Thoracic aorta (tissue), 2 donors: ENCODE measurements around the gene OR6J1. TPM values are rescaled to one million over a fixed set of nuclear protein-coding genes. Genes with fewer than 3 reads are reported as not detected.
"Not testable (repeated sequence)": the region's sequence is repeated elsewhere in the genome, so short reads cannot be mapped to it uniquely, and the experiment has no call there.

Experiments
- ATAC-seq: fragments of 150-250 bp; one replicate; pipeline ENCODE4 v1.8.0; 2017; ENCODE audit warnings: low read depth; ENCODE audit not compliant: insufficient number of reproducible peaks, low FRiP score
- DNase-seq: peaks from one replicate; pipeline ENCODE4 v3.0.0-alpha.2; 2020; ENCODE audit warnings: low spot score
- H3K27ac ChIP-seq, 2 donors: fragments of 200-600 bp; sonication (generic); 1 replicate in 1 of 2; 2 replicates in 1 of 2; pipeline ENCODE4 v1.5.1; 2016; ENCODE audit warnings: mild to moderate bottlenecking in 2 of 2, moderate library complexity in 2 of 2
- H3K27me3 ChIP-seq: fragments of 200-600 bp; sonication (generic); replicated peaks from 2 replicates; pipeline ENCODE4 v1.6.0; 2016; ENCODE audit warnings: mild to moderate bottlenecking; ENCODE audit not compliant: insufficient read depth
- H3K36me3 ChIP-seq: fragments of 200-600 bp; sonication (generic); one replicate; pipeline ENCODE4 v1.5.1; 2016
- H3K4me1 ChIP-seq, 2 donors: fragments of 200-600 bp; sonication (generic); 1 replicate in 1 of 2; 2 replicates in 1 of 2; pipeline versions ENCODE4 v1.5.1 to v1.6.0; 2016; ENCODE audit warnings: low read depth in 2 of 2, mild to moderate bottlenecking in 1 of 2; ENCODE audit not compliant: control insufficient read depth in 1 of 2
- H3K4me3 ChIP-seq: fragments of 200-600 bp; sonication (generic); 2 replicates; pipeline ENCODE4 v1.5.1; 2016; ENCODE audit warnings: mild to moderate bottlenecking
- H3K9me3 ChIP-seq: fragments of 200-600 bp; sonication (generic); 2 replicates; pipeline ENCODE4 v1.5.1; 2016
- total RNA-seq, 2 donors: library from RNA; depleted of rRNA; stranded (reverse); fragments of >200 nt; gene quantifications; one replicate each; pipeline versions ENCODE4 v1.1.0 to v1.2.3, GENCODE V29; 2016
- TF ChIP-seq, protein P1 (sequence below): fragments of 200-600 bp; sonication (generic); IDR thresholded peaks from one replicate; pipeline ENCODE4 v1.5.1; 2019; ENCODE audit warnings: antibody characterized with exemption

The OR6J1 gene
- total RNA-seq, 2 donors from 2014 or later, result not detected

DNA sequence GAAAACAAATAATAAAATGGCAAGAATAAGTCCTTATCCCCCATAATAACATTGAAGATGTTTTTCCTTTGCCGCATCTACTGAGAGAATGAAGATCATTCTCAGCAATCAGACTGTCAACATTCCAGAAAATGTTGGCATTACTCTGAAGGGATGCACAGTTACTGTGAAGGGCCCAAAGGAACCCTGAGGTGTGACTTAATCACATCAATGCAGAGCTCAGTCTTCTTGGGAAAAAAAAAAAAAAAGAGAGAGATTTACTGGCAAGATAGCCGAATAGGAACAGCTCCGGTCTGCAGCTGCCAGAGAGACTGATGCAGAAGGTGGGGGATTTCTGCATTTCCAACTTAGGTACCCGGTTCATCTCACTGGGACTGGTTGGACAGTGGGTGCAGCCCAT lies 41.3 kb upstream of the OR6J1 start:
- H3K27ac ChIP-seq, result no peak overlapping the region
- no peaks in the 10 kb centered on the region for H3K36me3 ChIP-seq
- no peaks in the 10 kb centered on the region for H3K27me3 ChIP-seq
- no peaks in the 10 kb centered on the region for H3K9me3 ChIP-seq
- TF ChIP-seq, protein P1, sequence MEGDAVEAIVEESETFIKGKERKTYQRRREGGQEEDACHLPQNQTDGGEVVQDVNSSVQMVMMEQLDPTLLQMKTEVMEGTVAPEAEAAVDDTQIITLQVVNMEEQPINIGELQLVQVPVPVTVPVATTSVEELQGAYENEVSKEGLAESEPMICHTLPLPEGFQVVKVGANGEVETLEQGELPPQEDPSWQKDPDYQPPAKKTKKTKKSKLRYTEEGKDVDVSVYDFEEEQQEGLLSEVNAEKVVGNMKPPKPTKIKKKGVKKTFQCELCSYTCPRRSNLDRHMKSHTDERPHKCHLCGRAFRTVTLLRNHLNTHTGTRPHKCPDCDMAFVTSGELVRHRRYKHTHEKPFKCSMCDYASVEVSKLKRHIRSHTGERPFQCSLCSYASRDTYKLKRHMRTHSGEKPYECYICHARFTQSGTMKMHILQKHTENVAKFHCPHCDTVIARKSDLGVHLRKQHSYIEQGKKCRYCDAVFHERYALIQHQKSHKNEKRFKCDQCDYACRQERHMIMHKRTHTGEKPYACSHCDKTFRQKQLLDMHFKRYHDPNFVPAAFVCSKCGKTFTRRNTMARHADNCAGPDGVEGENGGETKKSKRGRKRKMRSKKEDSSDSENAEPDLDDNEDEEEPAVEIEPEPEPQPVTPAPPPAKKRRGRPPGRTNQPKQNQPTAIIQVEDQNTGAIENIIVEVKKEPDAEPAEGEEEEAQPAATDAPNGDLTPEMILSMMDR, result no peak
- DNase-seq (no peak), ATAC-seq (no peak)
- H3K4me3 ChIP-seq, result no peak overlapping the region
- H3K4me1 ChIP-seq, result no peaks in the 10 kb centered on the region

DNA sequence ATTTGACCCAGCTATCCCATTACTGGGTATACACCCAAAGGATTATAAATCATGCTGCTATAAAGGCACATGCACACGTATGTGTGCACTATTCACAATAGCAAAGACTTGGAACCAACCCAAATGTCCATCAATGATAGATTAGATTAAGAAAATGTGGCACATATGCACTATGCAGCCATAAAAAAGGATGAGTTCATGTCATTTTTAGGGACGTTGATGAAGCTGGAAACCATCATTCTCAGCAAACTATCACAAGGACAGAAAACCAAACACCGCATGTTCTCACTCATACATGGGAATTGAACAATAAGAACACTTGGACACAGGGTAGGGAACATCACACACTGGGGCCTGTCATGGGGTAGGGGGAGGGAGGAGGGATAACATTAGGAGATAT lies 39.3 kb upstream of the OR6J1 start:
- ATAC-seq, H3K9me3 ChIP-seq, H3K36me3 ChIP-seq, H3K4me1 ChIP-seq, H3K4me3 ChIP-seq, DNase-seq, H3K27me3 ChIP-seq, H3K27ac ChIP-seq: not testable (repeated sequence)

DNA sequence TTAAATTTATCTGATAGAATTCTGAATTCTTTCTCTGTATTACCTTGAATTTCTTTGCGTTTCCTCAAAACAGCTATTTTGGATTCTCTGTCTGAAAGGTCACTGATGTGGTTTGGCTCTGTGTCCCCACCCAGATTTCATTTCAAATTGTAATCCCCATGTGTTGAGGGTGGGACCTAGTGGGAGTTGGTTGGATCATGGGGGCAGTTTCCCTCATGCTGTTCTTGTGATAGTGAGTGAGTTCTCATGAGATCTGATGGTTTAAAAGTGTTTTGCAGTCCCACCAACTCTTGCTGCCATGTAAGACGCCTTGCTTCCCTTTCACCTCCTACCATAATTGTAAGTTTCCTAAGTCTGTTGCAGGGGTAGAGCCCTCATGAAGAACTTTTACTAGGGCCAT lies 34.1 kb upstream of the OR6J1 start:
- no peak for DNase-seq
- TF ChIP-seq, protein P1, result no peak
- H3K4me1 ChIP-seq, result no peaks in the 10 kb centered on the region
- H3K27me3 ChIP-seq, result no peaks in the 10 kb centered on the region
- no peak overlapping the region for H3K27ac ChIP-seq
- no peaks in the 10 kb centered on the region for H3K9me3 ChIP-seq
- H3K4me3 ChIP-seq, result no peak overlapping the region
- no peak for ATAC-seq
- H3K36me3 ChIP-seq, result no peaks in the 10 kb centered on the region

DNA sequence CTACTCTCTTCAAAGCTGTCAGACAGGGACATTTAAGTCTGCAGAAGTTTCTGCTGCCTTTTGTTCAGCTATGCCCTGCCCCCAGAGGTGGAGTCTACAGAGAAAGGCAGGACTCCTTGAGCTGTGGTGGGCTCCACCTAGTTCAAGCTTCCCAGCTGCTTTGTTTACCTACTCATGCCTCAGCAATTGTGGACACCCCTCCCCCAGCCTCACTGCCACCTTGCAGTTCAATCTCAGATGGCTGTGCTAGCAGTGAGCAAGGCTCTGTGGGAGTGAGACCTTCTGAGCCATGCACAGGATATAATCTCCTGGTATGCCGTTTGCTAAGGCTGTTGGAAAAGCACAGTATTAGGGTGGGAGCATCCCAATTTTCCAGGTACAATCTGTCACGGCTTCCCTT lies 33.4 kb upstream of the OR6J1 start:
- not testable (repeated sequence) for H3K27me3 ChIP-seq, H3K27ac ChIP-seq, H3K9me3 ChIP-seq, H3K4me1 ChIP-seq, ATAC-seq, H3K4me3 ChIP-seq, H3K36me3 ChIP-seq, DNase-seq

DNA sequence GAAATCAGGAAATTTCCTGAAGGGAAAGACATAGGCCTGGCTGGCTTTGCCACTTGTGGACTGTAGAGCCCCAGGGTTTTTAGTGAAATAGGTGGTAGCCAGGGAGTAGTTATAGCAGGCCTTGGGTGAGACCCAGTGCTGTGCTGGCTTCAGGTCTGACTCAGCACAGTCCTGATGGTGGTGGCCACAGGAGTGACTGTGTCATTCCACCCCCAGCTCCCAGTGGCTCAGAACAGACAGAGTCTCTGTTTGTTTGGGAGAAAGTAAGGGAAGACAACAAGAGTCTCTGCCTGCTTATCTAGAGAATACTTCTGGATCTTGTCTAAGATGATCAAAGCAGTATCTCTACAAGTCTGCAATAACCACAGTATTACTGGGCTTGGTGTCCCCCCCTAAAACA lies 27.5 kb upstream of the OR6J1 start:
- TF ChIP-seq, protein P1, result no peak
- no peaks in the 10 kb centered on the region for H3K9me3 ChIP-seq
- ATAC-seq, result no peak

DNA sequence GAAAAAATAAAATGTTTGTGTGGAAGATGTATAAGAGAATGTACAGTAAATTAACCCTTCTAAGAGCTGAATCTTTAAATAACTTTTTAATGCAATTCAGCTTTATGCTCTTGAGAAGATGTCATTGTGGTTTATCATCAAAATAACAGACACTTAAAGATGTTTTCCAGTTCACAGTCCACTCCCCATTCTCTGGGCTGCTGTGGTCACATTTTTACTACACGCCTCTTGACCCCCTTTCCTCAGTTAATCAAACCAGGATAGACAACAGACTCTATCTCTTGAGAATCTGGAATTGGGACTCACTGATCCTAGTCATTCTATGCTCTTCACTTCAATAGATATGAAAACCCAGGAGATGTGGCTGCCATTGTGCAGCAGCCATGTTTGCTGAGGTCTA lies 24.7 kb upstream of the OR6J1 start:
- TF ChIP-seq, protein P1, result no peak
- H3K36me3 ChIP-seq, result no peaks in the 10 kb centered on the region
- DNase-seq, result no peak
- no peaks in the 10 kb centered on the region for H3K4me1 ChIP-seq
- H3K27me3 ChIP-seq, result no peaks in the 10 kb centered on the region
- H3K9me3 ChIP-seq, result no peaks in the 10 kb centered on the region
- no peak overlapping the region for H3K27ac ChIP-seq
- H3K4me3 ChIP-seq, result no peak overlapping the region
- no peak for ATAC-seq

More for the DNA sequence above, 27.5 kb upstream of the OR6J1 start:
- Histone ChIP-seq H3K4me3 (no peak overlapping the region), H3K36me3 (no peaks in the 10 kb centered on the region), H3K27me3 (no peaks in the 10 kb centered on the region), H3K4me1 (no peaks in the 10 kb centered on the region), H3K27ac (no peak overlapping the region)
- no peak for DNase-seq
